ENCODE measurements around the gene KRT76.
"Not testable (repeated sequence)": the region's sequence is repeated elsewhere in the genome, so short reads cannot be mapped to it uniquely, and the experiment has no call there.

Gene KRT76

DNA sequence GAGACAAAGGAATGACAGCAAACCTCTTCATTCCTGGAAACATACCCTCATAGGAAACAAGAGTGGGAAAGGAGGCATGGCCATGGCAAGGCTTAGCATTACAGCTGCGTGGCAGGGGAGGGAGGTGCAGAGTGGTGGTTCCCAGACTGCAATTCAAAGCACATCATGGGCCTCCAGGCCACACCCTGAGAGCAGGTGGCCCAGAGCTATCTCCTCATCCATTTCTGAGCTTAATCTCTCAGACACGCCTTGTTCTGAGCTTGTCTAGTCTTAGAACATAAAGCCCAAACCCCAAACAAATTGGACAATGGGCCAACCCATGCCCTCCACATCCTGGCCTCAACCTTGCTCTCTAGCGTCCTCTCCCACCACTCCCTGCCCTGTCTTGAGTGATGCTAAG, 24.6 kb upstream of the KRT76 start:
- Histone ChIP-seq H3K9me3 (ENCODE audit: insufficient read depth, low read depth, low read length) (no peaks in the 10 kb centered on the region), H3K27ac (ENCODE audit: low read length) (no peak overlapping the region), H3K36me3 (ENCODE audit: insufficient read depth, low read depth, low read length) (no peaks in the 10 kb centered on the region), H3K4me1 (ENCODE audit: insufficient read depth, low read length) (peaks cover 19% of the 10 kb centered on the region; the same call in 1 of the 2 replicates), H3K9ac (ENCODE audit: low read depth, low read length) (no peak overlapping the region), H3K27me3 (ENCODE audit: insufficient read depth, low read length) (no peaks in the 10 kb centered on the region; the same call in 1 of the 2 replicates), H3K4me3 (ENCODE audit: low read length) (no peak overlapping the region)

DNA sequence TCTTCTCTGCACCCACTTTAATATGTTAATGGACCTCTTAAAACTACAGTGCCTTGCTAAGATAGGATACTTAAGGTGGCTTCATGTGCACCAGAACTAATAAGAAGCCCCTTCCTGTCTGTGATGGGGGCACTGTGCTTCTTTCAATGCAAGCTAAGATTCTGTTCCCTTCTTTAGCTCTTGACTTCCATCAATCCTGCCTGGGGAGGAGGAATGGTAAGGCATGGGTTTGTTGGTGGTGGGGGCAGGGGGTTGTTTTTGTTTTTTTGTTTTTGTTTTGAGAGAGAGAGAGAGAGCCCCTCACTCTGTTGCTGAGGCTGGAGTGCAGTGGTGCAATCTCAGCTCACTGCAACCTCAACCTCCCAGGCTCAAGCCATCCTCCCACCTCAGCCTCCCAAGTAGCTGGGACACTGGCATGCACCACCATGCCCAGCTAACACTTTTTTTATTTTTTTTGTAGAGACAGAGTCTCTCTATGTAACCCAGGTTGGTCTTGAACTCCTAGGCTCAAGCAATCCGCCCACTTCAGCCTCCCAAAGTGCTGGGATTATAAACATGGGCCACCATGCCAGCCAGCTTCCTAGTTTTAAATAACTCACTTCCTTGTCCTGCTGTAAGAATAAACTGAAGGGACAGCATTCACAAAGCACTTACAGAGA, 23.2 kb upstream of the KRT76 start:
- Histone ChIP-seq H3K9me3 (ENCODE audit: insufficient read depth, low read depth, low read length) (no peaks in the 10 kb centered on the region), H3K9ac (ENCODE audit: low read depth, low read length) (no peak overlapping the region), H3K4me1 (ENCODE audit: insufficient read depth, low read length) (peaks cover 16% of the 10 kb centered on the region; the same call in 1 of the 2 replicates), H3K27ac (ENCODE audit: low read length) (no peak overlapping the region), H3K36me3 (ENCODE audit: insufficient read depth, low read depth, low read length) (no peaks in the 10 kb centered on the region), H3K27me3 (ENCODE audit: insufficient read depth, low read length) (no peaks in the 10 kb centered on the region), H3K4me3 (ENCODE audit: low read length) (no peak overlapping the region)

DNA sequence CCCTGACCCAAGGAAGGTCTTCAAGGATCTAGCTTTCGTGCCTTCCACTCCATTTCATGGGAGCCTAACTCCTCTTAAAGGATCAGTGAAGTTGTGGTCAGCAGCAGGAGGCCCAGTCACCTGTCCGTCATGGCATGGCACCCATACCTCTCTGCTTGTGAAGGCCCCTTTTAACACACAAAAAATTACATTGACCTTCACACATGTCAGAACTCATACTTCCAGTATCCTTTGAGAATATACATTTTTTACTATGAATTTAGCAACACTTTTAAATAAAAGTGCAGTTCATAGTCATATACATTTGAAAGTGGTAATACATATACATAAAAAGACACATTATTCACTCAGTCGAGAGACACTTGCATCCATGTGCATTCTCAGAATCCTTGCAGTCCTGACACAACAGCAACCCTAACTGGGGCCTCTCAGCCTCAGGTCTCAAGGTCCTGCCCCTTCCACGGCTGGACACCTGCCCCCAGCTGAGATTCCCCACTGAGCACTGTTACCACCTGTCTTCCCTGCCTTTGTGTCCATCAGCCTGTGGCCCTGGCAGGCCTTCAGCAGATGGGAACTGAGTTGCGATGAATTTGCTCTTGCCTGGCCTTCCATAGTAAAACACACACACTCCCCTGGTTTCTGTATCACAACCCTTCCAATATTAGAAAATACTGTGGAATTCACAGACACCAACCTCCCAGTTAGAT, 22.5 kb upstream of the KRT76 start:
- no peak overlapping the region for H3K4me3 ChIP-seq (ENCODE audit: low read length)
- H3K36me3 ChIP-seq (ENCODE audit: insufficient read depth, low read depth, low read length), result no peaks in the 10 kb centered on the region
- H3K27me3 ChIP-seq (ENCODE audit: insufficient read depth, low read length), result no peaks in the 10 kb centered on the region
- H3K9ac ChIP-seq (ENCODE audit: low read depth, low read length), result no peak overlapping the region
- H3K9me3 ChIP-seq (ENCODE audit: insufficient read depth, low read depth, low read length), result no peaks in the 10 kb centered on the region
- H3K4me1 ChIP-seq (ENCODE audit: insufficient read depth, low read length), result peaks cover 12% of the 10 kb centered on the region; the same call in 1 of the 2 replicates
- H3K27ac ChIP-seq (ENCODE audit: low read length), result no peak overlapping the region

DNA sequence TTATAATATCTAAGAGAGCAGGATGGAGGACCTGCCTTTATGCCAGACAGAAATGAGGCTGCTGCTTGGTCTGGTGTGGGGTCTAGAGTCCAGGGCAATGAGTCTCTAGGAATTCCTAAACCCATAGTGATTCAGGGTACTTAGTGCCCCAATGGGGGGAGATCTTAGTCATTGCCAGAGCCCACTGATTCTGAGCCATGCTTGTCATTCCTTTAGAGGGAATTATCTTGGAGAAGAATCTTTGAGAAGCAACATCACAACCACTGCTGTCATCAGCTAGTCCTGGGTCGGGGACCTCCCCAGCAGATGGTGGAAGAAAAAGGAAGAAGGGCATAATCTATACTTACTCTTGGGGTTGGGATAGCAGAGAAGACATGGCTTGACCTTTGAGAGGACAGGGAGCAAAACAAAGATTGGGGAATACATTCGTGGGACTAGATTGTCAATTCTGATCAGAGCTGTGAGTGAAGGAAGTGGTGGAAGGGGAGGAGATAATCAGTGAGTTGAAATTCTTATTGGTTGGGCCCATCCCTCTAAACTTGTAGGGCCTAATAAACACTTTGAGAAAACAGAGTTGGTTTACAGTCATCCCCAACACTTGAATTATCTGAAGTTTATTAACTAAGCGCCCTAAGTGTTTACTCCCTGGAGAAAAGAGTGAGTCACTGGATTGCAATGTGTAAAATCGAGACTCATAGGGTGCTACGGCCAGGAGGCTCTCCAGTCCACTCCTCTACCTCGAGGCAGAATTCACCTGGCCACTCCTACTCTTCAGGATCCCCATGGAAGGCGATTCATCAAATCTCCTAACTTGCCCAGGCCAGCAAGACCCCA, 21.7 kb upstream of the KRT76 start:
- peaks cover 12% of the 10 kb centered on the region; the same call in 1 of the 2 replicates for H3K4me1 ChIP-seq (ENCODE audit: insufficient read depth, low read length)
- H3K9ac ChIP-seq (ENCODE audit: low read depth, low read length), result no peak overlapping the region
- H3K36me3 ChIP-seq (ENCODE audit: insufficient read depth, low read depth, low read length), result no peaks in the 10 kb centered on the region
- no peak overlapping the region for H3K4me3 ChIP-seq (ENCODE audit: low read length)
- no peak overlapping the region for H3K27ac ChIP-seq (ENCODE audit: low read length)
- H3K27me3 ChIP-seq (ENCODE audit: insufficient read depth, low read length), result no peaks in the 10 kb centered on the region
- no peaks in the 10 kb centered on the region for H3K9me3 ChIP-seq (ENCODE audit: insufficient read depth, low read depth, low read length)

DNA sequence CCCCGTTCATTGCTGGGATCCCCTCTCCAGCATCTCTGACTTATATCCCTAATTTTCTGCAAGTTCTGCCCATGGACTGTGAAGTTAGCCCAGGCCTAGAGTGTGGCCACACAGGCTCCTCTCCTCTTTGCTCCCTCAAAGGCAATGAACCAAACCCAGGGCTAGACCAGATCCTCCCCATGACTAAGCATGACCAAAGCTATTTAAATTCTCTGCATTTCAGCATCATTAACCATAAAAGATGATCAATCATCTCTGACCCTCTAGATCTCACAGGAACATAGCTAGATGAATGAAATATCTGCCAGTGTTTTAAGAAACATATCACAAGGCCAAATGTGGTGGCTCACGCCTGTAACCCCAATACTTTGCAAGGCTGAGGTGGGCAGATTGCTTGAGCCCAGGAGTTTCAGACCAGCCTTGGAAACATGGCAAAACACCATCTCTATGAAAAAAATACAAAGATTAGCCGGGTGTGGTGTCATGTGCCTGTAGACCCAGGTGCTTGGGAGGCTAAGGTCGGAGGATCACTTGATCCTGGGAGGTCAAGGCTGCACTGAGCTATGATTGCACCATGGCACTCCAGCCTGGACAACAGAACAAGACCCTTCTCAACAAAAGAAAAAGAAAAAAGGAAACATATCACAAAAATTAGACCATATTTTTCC, 21.0 kb upstream of the KRT76 start:
- H3K9ac ChIP-seq (ENCODE audit: low read depth, low read length), result no peak overlapping the region
- no peak overlapping the region for H3K4me3 ChIP-seq (ENCODE audit: low read length)
- peaks cover 12% of the 10 kb centered on the region; the same call in 1 of the 2 replicates for H3K4me1 ChIP-seq (ENCODE audit: insufficient read depth, low read length)
- no peaks in the 10 kb centered on the region for H3K27me3 ChIP-seq (ENCODE audit: insufficient read depth, low read length)
- H3K27ac ChIP-seq (ENCODE audit: low read length), result no peak overlapping the region
- H3K36me3 ChIP-seq (ENCODE audit: insufficient read depth, low read depth, low read length), result no peaks in the 10 kb centered on the region
- no peaks in the 10 kb centered on the region for H3K9me3 ChIP-seq (ENCODE audit: insufficient read depth, low read depth, low read length)

DNA sequence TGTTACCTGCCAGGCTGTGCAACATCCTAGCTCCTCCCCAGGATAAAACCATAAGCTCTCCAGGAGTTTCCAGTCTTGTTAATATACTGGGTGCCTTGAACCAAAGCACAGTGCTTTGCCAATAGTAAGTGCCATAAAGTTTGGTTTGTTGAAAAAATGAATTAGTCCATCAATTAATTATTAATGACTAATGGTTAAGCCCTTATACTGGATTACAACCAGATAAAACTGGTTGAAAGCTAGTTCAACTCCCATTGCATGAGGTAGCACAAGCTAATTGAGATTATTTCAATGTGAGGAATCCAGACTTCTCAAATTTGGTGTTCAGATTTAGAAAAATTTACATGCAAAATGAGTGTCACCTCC, 20.4 kb upstream of the KRT76 start:
- Histone ChIP-seq H3K27ac (ENCODE audit: low read length) (no peak overlapping the region), H3K27me3 (ENCODE audit: insufficient read depth, low read length) (no peaks in the 10 kb centered on the region), H3K4me3 (ENCODE audit: low read length) (no peak overlapping the region), H3K9ac (ENCODE audit: low read depth, low read length) (no peak overlapping the region), H3K4me1 (ENCODE audit: insufficient read depth, low read length) (peaks cover 12% of the 10 kb centered on the region; the same call in 1 of the 2 replicates), H3K36me3 (ENCODE audit: insufficient read depth, low read depth, low read length) (no peaks in the 10 kb centered on the region), H3K9me3 (ENCODE audit: insufficient read depth, low read depth, low read length) (no peaks in the 10 kb centered on the region)

DNA sequence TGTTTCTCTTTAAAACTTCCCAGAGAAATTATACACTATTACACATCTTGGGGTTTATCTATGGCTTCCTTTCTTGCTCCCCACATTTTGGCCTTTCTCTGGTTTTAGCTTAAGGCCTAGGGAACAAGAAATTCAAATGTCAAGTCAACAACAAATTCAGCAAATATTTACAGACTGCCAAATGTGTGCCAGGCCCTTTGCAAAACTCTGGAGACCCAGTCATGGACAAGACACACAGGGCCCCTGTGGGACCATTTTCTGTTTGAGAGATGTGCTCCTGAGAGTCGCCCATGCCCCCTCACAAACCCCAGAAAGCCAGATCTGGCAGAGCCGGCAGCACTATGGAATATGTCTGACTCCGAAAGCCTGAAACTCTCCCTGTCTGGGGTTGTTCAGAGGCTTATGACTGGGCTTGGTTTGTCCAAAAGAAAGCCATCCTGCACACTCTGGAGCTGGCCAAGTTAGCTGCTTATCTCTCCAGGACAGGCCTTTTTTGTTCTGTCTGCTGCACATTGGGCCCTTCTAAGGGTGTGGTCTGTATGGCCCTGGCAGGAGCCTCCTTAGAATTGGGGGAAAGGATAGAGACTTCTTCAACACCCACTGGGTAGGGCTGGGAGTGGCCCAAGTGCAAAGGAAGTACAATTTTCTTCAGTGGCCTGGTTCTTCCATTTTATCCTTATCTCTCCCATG, 19.8 kb upstream of the KRT76 start:
- Histone ChIP-seq H3K36me3 (ENCODE audit: insufficient read depth, low read depth, low read length) (no peaks in the 10 kb centered on the region), H3K9ac (ENCODE audit: low read depth, low read length) (no peak overlapping the region), H3K9me3 (ENCODE audit: insufficient read depth, low read depth, low read length) (no peaks in the 10 kb centered on the region), H3K27ac (ENCODE audit: low read length) (no peak overlapping the region), H3K4me1 (ENCODE audit: insufficient read depth, low read length) (peaks cover 12% of the 10 kb centered on the region; the same call in 1 of the 2 replicates), H3K4me3 (ENCODE audit: low read length) (no peak overlapping the region), H3K27me3 (ENCODE audit: insufficient read depth, low read length) (no peaks in the 10 kb centered on the region)

DNA sequence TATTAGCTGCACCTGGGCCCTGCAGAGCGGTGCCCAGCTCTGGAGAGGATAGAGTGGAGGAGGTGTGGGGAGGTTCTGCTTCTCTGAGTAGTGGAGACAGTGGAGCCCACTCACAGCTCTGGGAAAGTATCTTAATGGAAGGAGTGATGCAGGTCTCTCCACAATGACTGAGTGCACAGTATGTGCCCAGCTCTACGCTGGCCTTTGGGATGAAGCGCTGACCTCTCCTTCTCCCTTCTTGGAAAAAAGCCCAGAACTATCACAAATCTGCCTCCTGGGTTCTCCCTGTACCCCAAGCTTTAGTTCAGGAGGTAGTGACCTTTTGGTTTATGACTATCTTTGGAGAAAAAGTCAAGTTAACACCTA, 19.3 kb upstream of the KRT76 start:
- H3K9me3 ChIP-seq (ENCODE audit: insufficient read depth, low read depth, low read length), result no peaks in the 10 kb centered on the region
- H3K4me3 ChIP-seq (ENCODE audit: low read length), result no peak overlapping the region
- peaks cover 12% of the 10 kb centered on the region; the same call in 1 of the 2 replicates for H3K4me1 ChIP-seq (ENCODE audit: insufficient read depth, low read length)
- no peak overlapping the region for H3K27ac ChIP-seq (ENCODE audit: low read length)
- H3K36me3 ChIP-seq (ENCODE audit: insufficient read depth, low read depth, low read length), result no peaks in the 10 kb centered on the region
- no peak overlapping the region for H3K9ac ChIP-seq (ENCODE audit: low read depth, low read length)
- H3K27me3 ChIP-seq (ENCODE audit: insufficient read depth, low read length), result no peaks in the 10 kb centered on the region

DNA sequence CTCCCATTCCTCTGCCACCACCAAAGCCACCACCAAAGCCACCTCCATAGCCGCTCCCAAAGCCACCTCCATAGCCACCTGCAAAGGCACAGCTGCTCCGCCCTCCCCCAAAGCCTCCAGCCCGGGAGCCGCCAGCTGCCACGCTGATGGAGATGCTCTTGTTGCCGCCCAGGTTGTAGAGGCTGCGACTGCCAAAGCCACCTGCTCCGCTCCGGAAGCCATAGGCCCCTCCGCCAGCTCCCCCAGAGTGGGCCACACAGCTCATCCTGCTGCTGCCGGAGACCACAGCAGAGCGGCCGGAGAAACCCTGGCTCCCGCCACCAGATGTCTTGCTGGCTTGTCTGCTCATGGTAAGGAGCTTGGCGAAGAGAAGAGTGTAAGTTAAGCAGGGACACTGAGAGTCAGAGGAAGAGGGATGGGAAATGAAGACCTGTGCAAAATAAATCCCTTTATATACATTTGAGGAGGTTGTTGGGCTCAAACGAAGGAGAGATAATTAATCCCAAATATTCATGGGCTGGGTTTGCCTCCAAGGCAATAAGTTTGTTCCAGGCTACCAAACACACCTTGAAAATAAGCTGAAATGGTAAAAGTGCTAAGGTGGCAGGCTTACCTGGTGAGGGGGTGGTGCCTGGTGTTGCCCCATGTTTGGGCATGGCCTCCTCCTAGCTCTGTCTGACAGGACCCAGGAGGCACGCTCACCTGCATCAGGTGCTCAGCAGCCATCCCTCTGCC, 18.7 kb upstream of the KRT76 start, which contains the start of gene KRT3:
TSS of gene KRT3 (minus strand) at position 424 of the 735 bp plus-strand sequence. CDS start at position 349, 75 bp downstream.
- Histone ChIP-seq H3K4me3 (ENCODE audit: low read length) (no peak within 1 kb of the TSS), H3K9ac (ENCODE audit: low read depth, low read length) (no peak within 1 kb of the TSS), H3K4me1 (ENCODE audit: insufficient read depth, low read length) (peaks cover 11% of the 10 kb centered on the region; the same call in 1 of the 2 replicates), H3K27ac (ENCODE audit: low read length) (no peak within 1 kb of the TSS), H3K27me3 (ENCODE audit: insufficient read depth, low read length) (peaks cover 2% of the 10 kb centered on the region; the same call in 1 of the 2 replicates), H3K36me3 (ENCODE audit: insufficient read depth, low read depth, low read length) (no peaks in the 10 kb centered on the region), H3K9me3 (ENCODE audit: insufficient read depth, low read depth, low read length) (no peaks in the 10 kb centered on the region)

DNA sequence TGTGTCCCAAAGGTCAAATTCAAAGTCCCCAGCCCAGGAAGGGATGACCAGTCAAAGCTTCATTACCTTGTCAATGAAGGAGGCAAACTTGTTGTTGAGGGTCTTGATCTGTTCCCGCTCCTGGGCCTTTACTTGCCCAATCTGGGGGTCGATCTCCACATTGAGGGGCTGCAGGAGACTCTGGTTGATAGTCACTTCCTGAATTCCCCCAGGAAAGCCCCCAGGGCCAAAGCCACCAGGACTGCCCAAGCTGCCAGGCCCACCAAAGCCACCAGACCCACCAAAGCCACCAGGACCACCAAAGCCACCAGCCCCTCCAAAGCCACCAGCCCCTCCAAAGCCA, 18.2 kb upstream of the KRT76 start:
- not testable (repeated sequence) for H3K4me3 ChIP-seq (ENCODE audit: low read length); H3K9ac ChIP-seq (ENCODE audit: low read depth, low read length)

More for the DNA sequence above, 18.2 kb upstream of the KRT76 start:
- not testable (repeated sequence) for H3K9me3 ChIP-seq (ENCODE audit: insufficient read depth, low read depth, low read length); H3K27me3 ChIP-seq (ENCODE audit: insufficient read depth, low read length); H3K36me3 ChIP-seq (ENCODE audit: insufficient read depth, low read depth, low read length); H3K27ac ChIP-seq (ENCODE audit: low read length); H3K4me1 ChIP-seq (ENCODE audit: insufficient read depth, low read length)
